Raji (cell line): ENCODE results near the gene HAUS3.

Experiments
- POLR2A ChIP-seq: IDR thresholded peaks from 2 replicates; pipeline ENCODE4 v1.6.1; 2011; ENCODE audit warnings: low read depth, low read length, control low read depth; ENCODE audit not compliant: insufficient read depth

Gene HAUS3

GRCh38 chr4:2241410-2242353 is at the start of gene HAUS3, which contains the start of gene POLN:
HAUS3 (minus strand) TSS chr4:2242121; CDS start chr4:2240946, 1,175 bp downstream.
POLN (minus strand) TSS chr4:2242121; CDS start chr4:2229231, 12,890 bp downstream.
- TF ChIP-seq POLR2A, result peak; percentile 84

DNA sequence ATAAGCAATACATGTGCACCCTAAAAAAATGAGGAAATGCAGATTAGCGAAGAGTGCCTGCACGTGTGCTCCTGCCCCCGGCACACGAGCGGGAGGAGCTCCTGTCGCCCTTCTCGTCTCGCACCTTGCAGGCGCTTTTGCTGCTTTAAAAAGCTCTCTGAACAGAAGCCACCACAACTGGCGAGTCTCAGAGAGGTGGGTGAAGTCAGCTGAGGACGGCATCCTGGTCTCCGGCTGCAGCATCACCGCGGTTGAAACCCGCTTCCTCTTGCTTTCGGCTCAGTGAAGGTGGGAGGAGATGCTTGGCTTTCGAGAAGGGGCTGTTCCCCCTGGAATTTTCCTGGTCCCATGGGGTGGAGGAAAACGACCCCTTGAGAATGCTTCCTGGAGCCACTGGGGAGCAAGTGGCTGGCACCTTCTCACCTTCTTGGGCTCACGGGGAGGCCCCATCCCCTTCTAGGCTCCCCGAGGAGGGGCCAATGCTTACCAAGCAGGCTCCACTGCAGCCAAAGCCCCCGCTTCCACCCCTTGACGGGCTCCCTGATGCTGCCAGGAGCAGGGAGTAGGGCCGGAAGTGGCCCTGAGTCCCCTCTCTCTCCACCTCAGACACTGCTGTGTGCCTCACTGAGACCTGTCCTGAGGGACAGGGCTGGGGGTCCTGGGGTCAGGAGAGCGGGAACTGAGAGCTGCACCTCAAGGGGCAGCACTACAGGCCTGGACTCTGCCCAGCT is 49.2 kb upstream of the HAUS3 start:
- TF ChIP-seq POLR2A, result no peak

DNA sequence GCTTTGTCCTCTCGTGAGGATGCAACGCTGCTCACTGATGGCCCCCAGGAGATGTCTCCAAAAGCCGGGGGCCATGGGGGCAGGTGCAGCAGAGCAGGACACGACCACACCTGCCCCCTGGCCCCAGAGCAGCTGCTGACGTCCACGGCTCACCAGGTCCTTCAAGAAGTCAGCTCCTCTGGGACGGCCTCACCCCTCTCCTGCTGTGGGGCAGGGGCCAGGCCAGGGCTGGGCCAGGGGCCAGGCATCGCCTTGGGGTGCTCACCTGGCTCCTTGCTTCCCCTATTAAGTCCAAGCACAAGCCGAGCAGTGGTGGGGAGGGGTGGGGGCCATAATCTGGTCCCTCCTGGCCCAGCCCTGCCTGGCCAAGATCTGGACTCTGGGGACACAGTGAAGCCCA is 48.6 kb upstream of the HAUS3 start:
- TF ChIP-seq POLR2A, result no peak

DNA sequence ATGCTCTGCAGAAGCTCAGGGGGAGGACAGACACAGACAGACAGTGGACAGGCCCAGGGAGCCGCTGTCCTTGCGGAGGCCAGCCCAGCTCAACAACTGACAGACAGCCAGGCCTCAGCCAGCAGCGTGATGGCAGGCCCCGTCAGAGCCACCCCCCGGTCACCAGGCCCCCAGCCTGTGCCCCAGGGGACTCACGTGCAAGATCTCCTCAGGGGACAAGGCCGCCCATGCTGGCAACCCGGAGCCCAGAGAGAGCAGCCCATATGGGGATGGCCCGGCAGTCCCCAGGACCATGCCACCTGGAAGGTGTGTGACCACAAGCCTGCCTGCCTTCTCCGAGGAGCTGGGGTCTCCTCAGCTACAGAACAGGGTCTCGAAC is 48.0 kb upstream of the HAUS3 start:
- no peak for TF ChIP-seq POLR2A

DNA sequence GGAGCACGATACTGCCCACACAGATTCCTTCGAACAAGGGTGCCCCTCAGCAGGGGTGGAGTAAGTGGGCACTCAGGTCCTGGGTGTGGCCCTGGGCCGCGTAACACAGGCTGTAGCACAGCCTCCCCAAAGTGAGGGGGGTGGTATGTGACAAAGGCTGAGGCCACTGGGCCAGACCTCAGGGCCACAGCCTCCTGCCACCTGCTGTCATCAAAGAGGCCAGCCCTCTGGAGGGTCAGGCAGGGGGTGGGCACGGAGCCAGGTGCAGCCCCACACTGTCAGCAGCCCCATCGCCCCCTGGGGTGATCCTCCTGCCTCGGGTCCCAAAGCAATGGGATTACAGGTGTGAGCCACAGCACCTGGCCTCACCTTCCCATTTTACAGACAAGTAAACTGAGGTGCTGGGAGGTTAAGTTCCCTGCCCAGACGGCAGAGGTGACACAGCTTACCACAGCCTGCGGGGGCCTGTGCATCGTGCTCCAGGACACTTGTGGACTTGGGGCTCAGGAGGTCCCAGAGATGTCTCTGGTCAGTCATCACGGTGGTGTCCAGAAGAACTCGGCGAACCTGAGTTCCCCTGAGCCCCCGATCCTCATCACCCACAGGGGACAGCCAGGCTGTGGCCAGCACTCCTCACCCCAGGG is 47.5 kb upstream of the HAUS3 start:
- no peak for TF ChIP-seq POLR2A

- TF ChIP-seq POLR2A, result no peak
These were observed 46.2 kb upstream of the HAUS3 start for GRCh38 chr4:2288051-2288541.

DNA sequence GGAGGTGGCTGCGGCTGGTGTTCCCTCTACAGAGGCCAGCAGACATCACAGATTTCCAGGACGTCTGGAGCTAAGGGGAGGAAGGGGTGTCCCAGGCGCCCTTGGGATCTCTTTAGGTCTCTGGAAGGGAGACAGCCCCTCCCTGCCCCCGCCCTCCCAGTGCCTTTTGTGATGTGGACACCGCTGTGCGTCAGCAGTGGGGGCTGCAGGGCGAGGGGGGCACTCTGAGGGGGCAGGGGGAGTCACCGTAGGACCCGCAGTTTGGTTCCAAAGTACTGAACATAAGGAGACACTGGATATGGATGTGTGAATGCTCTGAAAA is 45.6 kb upstream of the HAUS3 start:
- TF ChIP-seq POLR2A, result no peak

DNA sequence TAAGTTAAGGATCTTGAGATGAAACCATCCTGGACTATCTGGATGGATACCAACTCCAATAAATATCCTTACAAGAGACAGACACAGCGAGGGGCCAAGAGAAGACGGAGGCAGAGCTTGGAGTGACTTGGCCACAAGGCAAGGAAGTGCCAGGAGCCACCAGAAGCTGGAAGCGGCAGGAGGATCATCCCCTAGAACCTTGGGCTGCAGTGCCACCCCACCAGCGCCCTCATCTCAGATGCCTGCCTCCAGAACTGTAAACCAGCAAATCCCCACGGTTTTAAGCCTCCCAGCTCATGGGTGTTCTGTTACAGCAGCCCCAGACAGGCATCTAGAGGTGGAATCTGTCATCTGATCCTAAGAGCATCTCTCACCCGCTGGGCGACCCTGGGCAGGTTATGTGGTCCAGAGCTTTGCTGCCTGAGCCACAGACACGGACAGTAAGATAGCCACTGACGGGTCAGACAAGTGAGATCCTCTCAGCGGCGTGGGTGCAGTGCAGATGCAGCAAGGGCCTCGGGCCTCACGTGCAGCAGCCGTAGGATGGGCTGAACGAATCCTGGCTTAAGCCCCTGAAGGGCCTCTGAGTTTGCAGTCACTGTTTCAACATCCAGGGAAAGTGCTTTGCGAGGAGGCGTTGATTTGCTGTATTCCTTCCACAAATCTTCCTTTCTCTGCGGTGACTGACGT is 45.1 kb upstream of the HAUS3 start:
- TF ChIP-seq POLR2A, result no peak

DNA sequence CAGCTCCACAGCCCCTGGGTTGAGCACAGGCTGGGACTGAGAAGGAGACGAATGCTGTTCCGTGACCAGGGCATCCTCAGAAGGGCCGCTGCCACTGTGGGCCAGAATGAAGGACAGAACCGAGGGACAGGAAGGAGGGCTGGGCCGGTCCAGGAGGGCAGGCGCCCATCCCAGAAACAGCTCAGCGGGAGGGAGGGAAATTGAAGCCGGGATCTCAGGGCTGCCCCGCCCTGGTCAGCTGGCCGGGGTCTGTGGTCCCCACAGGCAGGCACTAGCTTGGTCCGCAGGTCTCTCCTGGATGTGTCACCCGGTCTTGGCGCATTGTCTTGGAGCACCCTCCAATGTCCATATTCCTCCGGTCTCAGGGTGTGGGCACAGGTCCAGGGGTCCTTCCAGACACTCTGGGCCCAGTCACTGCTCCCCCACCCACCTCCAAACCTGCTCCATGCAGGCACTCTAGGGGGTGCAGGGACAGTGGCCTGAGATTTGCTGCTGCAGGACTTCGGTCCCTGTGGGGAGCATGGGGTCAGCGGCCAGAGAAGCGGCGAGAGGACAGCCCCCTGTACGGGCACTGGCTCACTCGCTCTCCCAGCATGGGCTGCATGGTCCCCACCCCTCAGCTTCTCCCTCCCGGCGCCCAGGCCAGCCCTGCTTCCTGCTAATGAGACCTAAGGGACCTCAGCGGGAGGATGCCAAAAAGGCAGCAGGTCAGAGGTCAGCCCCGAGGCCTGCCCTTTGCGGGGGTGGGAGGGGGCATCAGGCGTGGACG is 43.9 kb upstream of the HAUS3 start:
- no peak for TF ChIP-seq POLR2A

GRCh38 chr4:2284934-2285612 is 43.2 kb upstream of the HAUS3 start:
- no peak for TF ChIP-seq POLR2A

DNA sequence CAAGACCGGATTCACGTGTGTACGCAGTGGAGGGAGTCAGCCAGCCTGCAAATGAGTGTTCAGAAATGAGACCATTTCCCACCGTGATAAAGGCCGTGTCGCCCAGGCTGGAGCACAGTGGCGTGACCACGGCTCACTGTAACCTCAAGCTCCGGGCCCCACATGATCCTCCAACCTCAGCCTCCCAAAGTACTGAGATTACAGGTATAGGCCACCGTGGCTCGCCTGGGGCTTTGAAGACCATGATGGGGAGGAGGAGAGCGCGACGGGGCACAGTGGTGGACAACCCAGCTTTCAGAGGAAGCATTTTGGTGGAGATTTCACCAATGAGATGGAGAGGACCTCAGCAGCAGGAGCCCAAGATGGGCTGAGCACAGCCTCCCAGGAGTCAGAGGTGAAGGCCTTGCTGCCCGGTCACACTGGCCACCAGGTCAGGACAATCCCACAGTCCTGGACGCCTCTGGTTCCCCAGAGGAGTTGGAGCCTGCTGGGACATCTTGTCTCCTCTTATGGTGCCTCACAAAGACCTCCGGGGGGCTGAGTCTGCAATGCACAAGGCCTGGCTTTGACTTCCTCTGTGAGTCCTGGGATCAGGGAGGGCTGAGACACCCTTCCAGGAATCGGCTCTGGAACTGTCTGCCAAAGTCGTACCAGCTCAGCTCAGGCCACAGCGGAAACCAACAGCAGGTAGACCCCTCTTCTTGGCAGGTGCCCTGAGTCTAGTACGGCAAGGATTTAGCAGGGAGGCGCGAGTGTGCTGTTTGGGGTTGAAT is 42.4 kb upstream of the HAUS3 start:
- TF ChIP-seq POLR2A, result no peak

- no peak for TF ChIP-seq POLR2A
These were observed 41.3 kb upstream of the HAUS3 start for GRCh38 chr4:2283199-2283711.
